ENCODE measurements around the gene MAN1B1. TPM values are rescaled to one million over a fixed set of nuclear protein-coding genes. Genes with fewer than 3 reads are reported as not detected.

Gene MAN1B1
- total and polyA plus RNA-seq, 8 donors = 22.0 to 86.0 (median 28.4) TPM

GRCh38 chr9:137069508-137070091, 17.2 kb upstream of the MAN1B1 start:
- H3K4me3 ChIP-seq = peak overlapping the region in 1 of 4 donors; percentile 49
- H3K36me3 ChIP-seq = no peaks in the 10 kb centered on the region
- 7 to 8% methylated on average over 48 to 52 of the region's 52 CpGs for WGBS, 2 donors
- H3K27ac ChIP-seq = no peak overlapping the region
- no peak for FAIRE-seq
- TF ChIP-seq CTCF (IDR thresholded peaks at IDR 0.05) = no peak
- peaks cover 0 to 13% (median 13%) of the 10 kb centered on the region in 3 donors for H3K4me1 ChIP-seq
- intact Hi-C loops (cut with DNase I) = no loop called here
- DNase-seq = peak in 3 of 6 donors; percentile 20 to 85 (median 44)
- ATAC-seq = no peak
- H3K9me3 ChIP-seq = no peaks in the 10 kb centered on the region
- no peaks in the 10 kb centered on the region for H3K27me3 ChIP-seq

GRCh38 chr9:137070201-137070905, 16.4 kb upstream of the MAN1B1 start, which contains the start of gene SAPCD2:
Gene SAPCD2 (minus strand): TSS chr9:137070557. CDS start chr9:137070460, 97 bp downstream.
- ATAC-seq (peak; percentile 88 to 93 (median 90)), FAIRE-seq (no peak)
- H3K27ac ChIP-seq = peak within 1 kb of the TSS; percentile 54 to 86 (median 78)

GRCh38 chr9:137070906-137071275, 15.9 kb upstream of the MAN1B1 start:
- no peaks in the 10 kb centered on the region for H3K27me3 ChIP-seq
- H3K4me3 ChIP-seq = peak overlapping the region in 2 of 4 donors; percentile 30 to 49
- ATAC-seq (peak; percentile 50 to 61 (median 52)), DNase-seq (peak in 3 of 6 donors; percentile 54 to 83 (median 62)), FAIRE-seq (no peak)
- H3K4me1 ChIP-seq = peaks cover 0 to 13% (median 13%) of the 10 kb centered on the region in 3 donors
- no peaks in the 10 kb centered on the region for H3K36me3 ChIP-seq
- WGBS, 2 donors = 5% methylated on average over 5 to 6 of the region's 6 CpGs
- intact Hi-C loops (cut with DNase I) = no loop called here
- H3K9me3 ChIP-seq = no peaks in the 10 kb centered on the region
- peak overlapping the region; percentile 54 to 86 (median 78) for H3K27ac ChIP-seq
- TF ChIP-seq CTCF (IDR thresholded peaks at IDR 0.05) = peak in 1 of 4 donors; percentile 11

More at GRCh38 chr9:137070201-137070905, 16.4 kb upstream of the MAN1B1 start, which contains the start of gene SAPCD2:
- intact Hi-C loops (cut with DNase I) = no loop called here
- Histone ChIP-seq H3K27me3 (no peaks in the 10 kb centered on the region), H3K4me1 (peaks cover 0 to 13% (median 13%) of the 10 kb centered on the region in 3 donors), H3K36me3 (no peaks in the 10 kb centered on the region), H3K9me3 (no peaks in the 10 kb centered on the region), H3K4me3 (peak within 1 kb of the TSS; percentile 10 to 49 (median 26))
- DNase-seq = peak; percentile 85 to 96 (median 88)
- TF ChIP-seq CTCF (IDR thresholded peaks at IDR 0.05) = no peak
- WGBS, 2 donors = 0% methylated on average over 45 to 74 of the region's 74 CpGs

- ATAC-seq = no peak
- intact Hi-C loops (cut with DNase I) = no loop called here
Measured at GRCh38 chr9:137071282-137071681, 15.5 kb upstream of the MAN1B1 start.

More at GRCh38 chr9:137071282-137071681, 15.5 kb upstream of the MAN1B1 start:
- TF ChIP-seq CTCF (IDR thresholded peaks at IDR 0.05) = no peak
- Histone ChIP-seq H3K4me1 (peaks cover 0 to 13% (median 13%) of the 10 kb centered on the region in 3 donors), H3K27ac (peak overlapping the region in 3 of 4 donors; percentile 73 to 86 (median 84)), H3K27me3 (no peaks in the 10 kb centered on the region), H3K9me3 (no peaks in the 10 kb centered on the region), H3K36me3 (no peaks in the 10 kb centered on the region), H3K4me3 (peak overlapping the region in 2 of 4 donors; percentile 30 to 49)
- 76 to 82% methylated on average over 2 of the region's 2 CpGs for WGBS, 2 donors
- FAIRE-seq = no peak
- DNase-seq = peak in 2 of 6 donors; percentile 25 to 74

Data from pancreas (tissue), 10 donors.